Endothelial cell of umbilical vein (primary cell): Measurements from ENCODE around the gene MAPRE2. TPM values are rescaled to one million over a fixed set of nuclear protein-coding genes. Genes with fewer than 3 reads are reported as not detected.

Experiments
- BruUV-seq: library from RNA; stranded (reverse); fragments of 400-500 nt; replicated peaks from 2 replicates; lab custom pipeline; 2021; lab: Mats Ljungman, UMichigan
- CTCF ChIA-PET: fragments of 300-600, 350-600 bp; sonication (Branson Sonifier 250); formaldehyde crosslinking; loops from one replicate; lab custom pipeline; 2021; ENCODE audit warnings: antibody characterized with exemption, inconsistent platforms; lab: Charles Lee
- POLR2A ChIA-PET: fragments of 300-600, 350-600 bp; sonication (Branson Sonifier 250); formaldehyde crosslinking; loops from one replicate; lab custom pipeline; 2021; ENCODE audit warnings: antibody characterized with exemption, inconsistent platforms; lab: Charles Lee
- DNase-seq: peaks from one replicate; pipeline ENCODE4 v3.0.0-alpha.2; 2011; ENCODE audit warnings: low read depth, low spot score
- FAIRE-seq: peaks from 2 replicates; lab custom pipeline; 2011; peaks lifted over from hg19 to GRCh38; lab: Jason Lieb, UNC
- H2AFZ ChIP-seq: 2 replicates; pipeline ENCODE4 v1.6.0; 2012; ENCODE audit warnings: low read depth, low read length, control low read depth, inconsistent platforms
- H3K27ac ChIP-seq: 2 replicates; pipeline ENCODE4 v1.5.1; 2011; ENCODE audit warnings: low read depth, mild to moderate bottlenecking, control low read depth, low read length, moderate library complexity; ENCODE audit not compliant: insufficient read depth
- H3K27me3 ChIP-seq, 2 experiments: 2 replicates each; pipeline versions ENCODE4 v1.6.0 to v1.6.1; 2011; ENCODE audit warnings: low read length in 2 of 2, mixed read lengths in 1 of 2; ENCODE audit not compliant: control insufficient read depth in 2 of 2, insufficient read depth in 2 of 2
- H3K36me3 ChIP-seq, 2 experiments: 2 replicates in 1 of 2; 3 replicates in 1 of 2; pipeline ENCODE4 v1.5.1; 2011; ENCODE audit warnings: low read length in 2 of 2, mild to moderate bottlenecking in 1 of 2, moderate library complexity in 1 of 2; ENCODE audit not compliant: control insufficient read depth in 2 of 2, insufficient read depth in 2 of 2; ENCODE audit errors: extremely low read depth in 1 of 2
- H3K4me1 ChIP-seq: 3 replicates; pipeline ENCODE4 v1.5.1; 2011; ENCODE audit warnings: mild to moderate bottlenecking, low read length; ENCODE audit not compliant: control insufficient read depth, insufficient read depth; ENCODE audit errors: extremely low read depth
- H3K4me2 ChIP-seq: 2 replicates; pipeline ENCODE4 v1.6.1; 2011; ENCODE audit warnings: low read length, control low read depth, mixed read lengths; ENCODE audit not compliant: insufficient read depth
- H3K4me3 ChIP-seq, 3 experiments: fragments of 200-600 bp in 1 of 3; sonication (generic), shearing (Covaris generic) in 1 of 3; replicated peaks in 1 of 3; 2 replicates each; pipeline ENCODE4 v1.5.1; 2011 to 2016; ENCODE audit warnings: control low read depth in 3 of 3, low read length in 3 of 3, mild to moderate bottlenecking in 2 of 3, inconsistent platforms in 1 of 3, low read depth in 1 of 3, moderate library complexity in 1 of 3; ENCODE audit not compliant: insufficient read depth in 1 of 3
- H3K79me2 ChIP-seq: 2 replicates; pipeline ENCODE4 v1.6.0; 2012; ENCODE audit warnings: low read length, inconsistent platforms; ENCODE audit not compliant: control insufficient read depth, insufficient read depth
- H3K9ac ChIP-seq: replicated peaks from 2 replicates; pipeline ENCODE3; 2011; ENCODE audit warnings: low read length, control low read depth; ENCODE audit not compliant: insufficient read depth; ENCODE audit errors: extremely low read depth
- H3K9me1 ChIP-seq: replicated peaks from 3 replicates; pipeline ENCODE4 v1.6.0; 2011; ENCODE audit warnings: mild to moderate bottlenecking, low read length; ENCODE audit not compliant: control insufficient read depth, insufficient read depth; ENCODE audit errors: extremely low read depth
- H3K9me3 ChIP-seq: replicated peaks from 2 replicates; pipeline ENCODE4 v1.5.1; 2012; ENCODE audit warnings: low read length, inconsistent platforms; ENCODE audit not compliant: control insufficient read depth, insufficient read depth
- H4K20me1 ChIP-seq: replicated peaks from 2 replicates; pipeline ENCODE3; 2011; ENCODE audit warnings: mild to moderate bottlenecking, low read length; ENCODE audit not compliant: control insufficient read depth, insufficient read depth; ENCODE audit errors: extremely low read depth
- EZH2 ChIP-seq: IDR thresholded peaks from 2 replicates; pipeline ENCODE4 v1.6.1; 2012; ENCODE audit warnings: borderline replicate concordance, low read depth, mild to moderate bottlenecking, moderate library complexity, low read length, inconsistent platforms; ENCODE audit not compliant: severe bottlenecking
- FOS ChIP-seq: IDR thresholded peaks from 2 replicates; pipeline ENCODE4 v1.6.1; 2011; ENCODE audit warnings: mild to moderate bottlenecking, low read length, moderate library complexity, borderline replicate concordance; ENCODE audit not compliant: insufficient read depth
- GATA2 ChIP-seq: IDR thresholded peaks from 2 replicates; pipeline ENCODE4 v1.7.0; 2011; ENCODE audit warnings: low read depth, mild to moderate bottlenecking, moderate library complexity, mixed read lengths, low read length; ENCODE audit not compliant: insufficient read length, insufficient read depth
- JUN ChIP-seq: IDR thresholded peaks from 2 replicates; pipeline ENCODE4 v1.6.1; 2011; ENCODE audit warnings: borderline replicate concordance, low read depth; ENCODE audit not compliant: insufficient read length, insufficient read depth
- MYC ChIP-seq: IDR thresholded peaks from one replicate; pipeline ENCODE4 v1.6.1; 2011; ENCODE audit warnings: mild to moderate bottlenecking, low read depth, low read length
- POLR2A ChIP-seq: IDR thresholded peaks from 2 replicates; pipeline ENCODE4 v1.6.1; 2012; ENCODE audit warnings: low read depth, mild to moderate bottlenecking, control low read depth, low read length
- POLR2AphosphoS5 ChIP-seq: IDR thresholded peaks from 2 replicates; pipeline ENCODE4 v1.6.1; 2012; ENCODE audit warnings: low read depth, mild to moderate bottlenecking, control low read depth, low read length, moderate library complexity; ENCODE audit not compliant: insufficient read depth
- dilution Hi-C: fragments of 300-500 bp; cut with MboI; formaldehyde crosslinking; loops from one replicate; pipeline ENCODE4 v1.15.0; 2019; ENCODE audit warnings: low sequenced_read_pairs; ENCODE audit not compliant: extremely low pct_ligation_motif_present
- intact Hi-C: fragments of 100-400 bp; cut with micrococcal nuclease; formaldehyde crosslinking; loops from one replicate; pipeline ENCODE4 v1.10.0; 2022
- polyA plus RNA-seq, 4 experiments: library from polyadenylated mRNA; depleted of rRNA in 3 of 4; stranded (reverse) in 3 of 4; unstranded in 1 of 4; fragments of >200 nt; gene quantifications; 2 replicates each; pipeline versions ENCODE4 v1.2.1 to v1.2.3, GENCODE V29; 2011 to 2012; ENCODE audit warnings: missing spikeins in 1 of 4
- total RNA-seq: library from RNA; stranded (reverse); gene quantifications from 2 replicates; pipeline ENCODE4 v1.2.3, GENCODE V29; 2021
- TF ChIP-seq, protein P1 (sequence below), 2 donors: IDR thresholded peaks; 1 replicate in 1 of 2; 2 replicates in 1 of 2; pipeline ENCODE4 v1.5.1; 2011; ENCODE audit warnings: low read length in 2 of 2, mild to moderate bottlenecking in 2 of 2, moderate library complexity in 2 of 2, control low read depth in 1 of 2, inconsistent platforms in 1 of 2, low read depth in 1 of 2; ENCODE audit not compliant: insufficient read depth in 1 of 2; ENCODE audit errors: extremely low read depth in 1 of 2
- TF ChIP-seq, protein P2 (sequence below): IDR thresholded peaks from 2 replicates; pipeline ENCODE4 v1.6.1; 2011; ENCODE audit not compliant: insufficient read depth, insufficient read length

The MAPRE2 gene
- total and polyA plus RNA-seq, 2 donors (not counting 3 experiments of a cell fraction or from before 2014, with no cell fraction given) = 117 to 148 TPM

DNA sequence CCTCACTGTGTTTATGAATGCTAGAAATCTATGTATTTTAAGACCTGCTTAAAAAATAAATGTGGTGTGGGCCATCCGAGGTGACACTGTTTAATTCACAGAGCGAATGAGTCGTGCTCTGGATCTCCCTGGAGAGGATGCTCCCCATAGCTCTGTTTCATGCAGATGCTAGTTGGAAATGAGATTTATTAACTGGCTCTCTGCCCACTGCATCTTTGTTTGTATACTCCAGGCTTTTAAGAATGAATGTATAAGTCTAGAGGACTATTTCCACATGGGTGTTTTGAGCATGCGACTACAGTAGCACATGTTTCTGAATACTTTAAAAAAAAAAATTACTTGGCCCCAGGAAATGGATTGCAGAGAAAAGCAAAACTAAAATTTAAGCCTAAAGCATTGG, 3.9 kb downstream of the MAPRE2 start:
- dilution Hi-C loops (no loop called here), intact Hi-C loops (loop anchor here (10.0 kb wide), 1 partner anchor 420 kb away; no protein-coding TSS in a partner anchor)
- Histone ChIP-seq H3K4me1 (peaks cover 60% of the 10 kb centered on the region), H3K27ac (no peak overlapping the region), H2AFZ (no peak overlapping the region), H3K27me3 (no peaks in the 10 kb centered on the region), H3K9me3 (no peaks in the 10 kb centered on the region), H3K4me3 (no peak overlapping the region), H3K9me1 (no peaks in the 10 kb centered on the region), H3K4me2 (peak overlapping the region; percentile 96), H4K20me1 (peaks cover 15% of the 10 kb centered on the region), H3K79me2 (peaks cover 79% of the 10 kb centered on the region), H3K36me3 (peaks cover 0 to 2% of the 10 kb centered on the region in 2 experiments), H3K9ac (no peak overlapping the region)
- no TSS peak for BruUV-seq
- no peak for TF ChIP-seq FOS
- no peak for TF ChIP-seq JUN
- TF ChIP-seq GATA2 = no peak
- TF ChIP-seq POLR2A = no peak
- TF ChIP-seq, protein P1, sequence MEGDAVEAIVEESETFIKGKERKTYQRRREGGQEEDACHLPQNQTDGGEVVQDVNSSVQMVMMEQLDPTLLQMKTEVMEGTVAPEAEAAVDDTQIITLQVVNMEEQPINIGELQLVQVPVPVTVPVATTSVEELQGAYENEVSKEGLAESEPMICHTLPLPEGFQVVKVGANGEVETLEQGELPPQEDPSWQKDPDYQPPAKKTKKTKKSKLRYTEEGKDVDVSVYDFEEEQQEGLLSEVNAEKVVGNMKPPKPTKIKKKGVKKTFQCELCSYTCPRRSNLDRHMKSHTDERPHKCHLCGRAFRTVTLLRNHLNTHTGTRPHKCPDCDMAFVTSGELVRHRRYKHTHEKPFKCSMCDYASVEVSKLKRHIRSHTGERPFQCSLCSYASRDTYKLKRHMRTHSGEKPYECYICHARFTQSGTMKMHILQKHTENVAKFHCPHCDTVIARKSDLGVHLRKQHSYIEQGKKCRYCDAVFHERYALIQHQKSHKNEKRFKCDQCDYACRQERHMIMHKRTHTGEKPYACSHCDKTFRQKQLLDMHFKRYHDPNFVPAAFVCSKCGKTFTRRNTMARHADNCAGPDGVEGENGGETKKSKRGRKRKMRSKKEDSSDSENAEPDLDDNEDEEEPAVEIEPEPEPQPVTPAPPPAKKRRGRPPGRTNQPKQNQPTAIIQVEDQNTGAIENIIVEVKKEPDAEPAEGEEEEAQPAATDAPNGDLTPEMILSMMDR (IDR thresholded peaks at IDR 0.05; ENCODE audit: extremely low read depth in 1 of 2, insufficient read depth in 1 of 2, low read depth in 1 of 2, low read length in 2 of 2) = no peak
- no peak for TF ChIP-seq POLR2AphosphoS5
- no peak for TF ChIP-seq MYC
- TF ChIP-seq EZH2 = no peak
- TF ChIP-seq, protein P2, sequence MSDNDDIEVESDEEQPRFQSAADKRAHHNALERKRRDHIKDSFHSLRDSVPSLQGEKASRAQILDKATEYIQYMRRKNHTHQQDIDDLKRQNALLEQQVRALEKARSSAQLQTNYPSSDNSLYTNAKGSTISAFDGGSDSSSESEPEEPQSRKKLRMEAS = no peak
- POLR2A ChIA-PET = interaction anchor here (0.5 to 0.7 kb wide), 2 partner anchors 18 to 51 kb away, joined by 3 to 5 read pairs; no protein-coding TSS in a partner anchor
- CTCF ChIA-PET = interaction anchor here (0.7 to 2.5 kb wide), 9 partner anchors 15 to 208 kb away, joined by 3 to 12 read pairs (median 5); no protein-coding TSS in a partner anchor
- DNase-seq = peak; percentile 51
- FAIRE-seq = no peak
